ENCODE data around the gene UQCRC2. TPM values are rescaled to one million over a fixed set of nuclear protein-coding genes. Genes with fewer than 3 reads are reported as not detected.
"Not testable (repeated sequence)": the region's sequence is repeated elsewhere in the genome, so short reads cannot be mapped to it uniquely, and the experiment has no call there.

UQCRC2 gene
- total RNA-seq, 1 experiment from 2014 or later = 343 TPM

DNA sequence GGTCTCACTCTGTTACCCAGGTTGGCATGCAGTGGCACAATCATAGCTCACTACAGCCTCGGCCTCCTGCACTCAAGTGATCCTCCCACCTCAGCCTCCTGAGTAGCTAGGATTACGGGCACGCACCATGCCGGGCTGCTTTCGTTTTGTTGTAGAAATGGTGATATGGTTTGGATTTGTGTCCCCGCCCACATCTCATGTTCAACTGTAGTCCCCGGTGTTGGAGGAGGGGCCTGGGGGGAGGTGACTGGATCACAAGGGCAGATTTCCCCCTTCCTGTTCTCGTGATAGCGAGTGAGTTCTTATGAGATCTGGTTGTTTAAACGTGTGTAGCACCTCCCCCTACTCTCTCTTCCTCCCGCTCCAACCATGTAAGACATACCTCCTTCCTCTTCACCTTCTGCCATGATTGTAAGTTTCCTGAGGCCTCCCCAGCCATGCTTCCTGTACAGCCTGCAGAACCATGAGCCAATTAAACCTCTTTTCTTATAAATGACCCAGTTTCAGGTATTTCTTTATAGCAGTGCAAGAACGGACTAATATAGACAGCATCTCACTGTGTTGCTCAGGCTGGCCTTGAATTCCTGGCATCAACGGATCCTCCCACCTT, 41.8 kb downstream of the UQCRC2 start:
- Mint-ChIP-seq H3K9me3 (ENCODE audit: low read depth, unreplicated experiment) (no peaks in the 10 kb centered on the region), H3K27me3 (ENCODE audit: unreplicated experiment) (no peaks in the 10 kb centered on the region), H3K4me1 (ENCODE audit: low read depth, unreplicated experiment) (no peaks in the 10 kb centered on the region), H3K36me3 (ENCODE audit: insufficient read depth, unreplicated experiment) (no peaks in the 10 kb centered on the region), H3K27ac (ENCODE audit: unreplicated experiment) (no peak overlapping the region), H3K4me3 (ENCODE audit: low read depth, unreplicated experiment) (no peak overlapping the region)
- DNase-seq = no peak
- CTCF ChIA-PET = no interaction called here
- BruUV-seq (replicated peaks) = no TSS peak
- TF ChIP-seq, protein P1, sequence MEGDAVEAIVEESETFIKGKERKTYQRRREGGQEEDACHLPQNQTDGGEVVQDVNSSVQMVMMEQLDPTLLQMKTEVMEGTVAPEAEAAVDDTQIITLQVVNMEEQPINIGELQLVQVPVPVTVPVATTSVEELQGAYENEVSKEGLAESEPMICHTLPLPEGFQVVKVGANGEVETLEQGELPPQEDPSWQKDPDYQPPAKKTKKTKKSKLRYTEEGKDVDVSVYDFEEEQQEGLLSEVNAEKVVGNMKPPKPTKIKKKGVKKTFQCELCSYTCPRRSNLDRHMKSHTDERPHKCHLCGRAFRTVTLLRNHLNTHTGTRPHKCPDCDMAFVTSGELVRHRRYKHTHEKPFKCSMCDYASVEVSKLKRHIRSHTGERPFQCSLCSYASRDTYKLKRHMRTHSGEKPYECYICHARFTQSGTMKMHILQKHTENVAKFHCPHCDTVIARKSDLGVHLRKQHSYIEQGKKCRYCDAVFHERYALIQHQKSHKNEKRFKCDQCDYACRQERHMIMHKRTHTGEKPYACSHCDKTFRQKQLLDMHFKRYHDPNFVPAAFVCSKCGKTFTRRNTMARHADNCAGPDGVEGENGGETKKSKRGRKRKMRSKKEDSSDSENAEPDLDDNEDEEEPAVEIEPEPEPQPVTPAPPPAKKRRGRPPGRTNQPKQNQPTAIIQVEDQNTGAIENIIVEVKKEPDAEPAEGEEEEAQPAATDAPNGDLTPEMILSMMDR (IDR thresholded peaks at IDR 0.05; ENCODE audit: unreplicated experiment) = no peak
- intact Hi-C loops (cut with micrococcal nuclease; ENCODE audit: unreplicated experiment) = no loop called here

DNA sequence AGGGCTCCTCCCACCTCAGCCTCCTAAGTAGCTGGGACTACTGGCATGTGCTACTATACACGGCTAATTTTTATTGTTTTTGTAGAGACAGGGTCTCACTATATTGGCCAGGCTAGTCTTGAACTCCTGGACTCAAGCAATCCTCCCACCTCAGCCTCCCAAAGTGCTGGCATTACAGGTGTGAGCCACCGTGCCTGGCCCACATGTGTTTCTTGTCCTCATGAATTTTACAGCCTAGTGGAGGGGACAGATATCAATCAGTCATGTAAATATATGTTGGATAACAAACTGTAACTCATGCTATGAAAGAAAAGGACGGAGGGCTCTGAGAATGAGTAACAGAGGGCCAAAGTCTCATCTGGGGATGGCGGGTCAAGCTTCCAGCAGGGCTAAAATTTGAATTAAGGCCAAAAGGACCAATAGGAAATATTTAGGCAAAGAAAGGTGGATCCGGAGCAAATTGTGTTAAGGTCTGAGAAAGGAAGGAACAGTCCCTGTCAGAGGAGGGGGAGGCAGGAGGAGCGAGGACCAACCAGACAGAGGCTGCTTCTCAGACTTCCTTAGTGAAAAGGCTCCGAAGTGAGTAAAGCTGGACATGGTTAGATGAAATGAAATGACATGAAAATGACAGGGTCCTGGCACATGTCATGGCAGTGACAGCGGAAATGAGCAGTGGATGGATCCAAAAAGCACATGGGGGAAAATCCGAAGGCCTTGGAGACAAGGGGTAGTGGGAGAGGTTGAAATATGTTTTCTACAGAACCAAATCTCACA, 43.9 kb downstream of the UQCRC2 start:
- no TSS peak for BruUV-seq (replicated peaks)
- H3K27me3 Mint-ChIP-seq (ENCODE audit: unreplicated experiment) = no peaks in the 10 kb centered on the region
- H3K36me3 Mint-ChIP-seq (ENCODE audit: insufficient read depth, unreplicated experiment) = no peaks in the 10 kb centered on the region
- TF ChIP-seq, protein P1 (IDR thresholded peaks at IDR 0.05; ENCODE audit: unreplicated experiment) = no peak
- intact Hi-C loops (cut with micrococcal nuclease; ENCODE audit: unreplicated experiment) = no loop called here
- H3K4me1 Mint-ChIP-seq (ENCODE audit: low read depth, unreplicated experiment) = peaks cover 15% of the 10 kb centered on the region
- CTCF ChIA-PET = interaction anchor here (0.5 to 3.8 kb wide), 3 partner anchors 144 to 395 kb away, joined by 3 to 22 read pairs (median 6); no protein-coding TSS in a partner anchor
- no peak for DNase-seq
- no peak overlapping the region for H3K27ac Mint-ChIP-seq (ENCODE audit: unreplicated experiment)
- H3K9me3 Mint-ChIP-seq (ENCODE audit: low read depth, unreplicated experiment) = no peaks in the 10 kb centered on the region
- no peak overlapping the region for H3K4me3 Mint-ChIP-seq (ENCODE audit: low read depth, unreplicated experiment)

DNA sequence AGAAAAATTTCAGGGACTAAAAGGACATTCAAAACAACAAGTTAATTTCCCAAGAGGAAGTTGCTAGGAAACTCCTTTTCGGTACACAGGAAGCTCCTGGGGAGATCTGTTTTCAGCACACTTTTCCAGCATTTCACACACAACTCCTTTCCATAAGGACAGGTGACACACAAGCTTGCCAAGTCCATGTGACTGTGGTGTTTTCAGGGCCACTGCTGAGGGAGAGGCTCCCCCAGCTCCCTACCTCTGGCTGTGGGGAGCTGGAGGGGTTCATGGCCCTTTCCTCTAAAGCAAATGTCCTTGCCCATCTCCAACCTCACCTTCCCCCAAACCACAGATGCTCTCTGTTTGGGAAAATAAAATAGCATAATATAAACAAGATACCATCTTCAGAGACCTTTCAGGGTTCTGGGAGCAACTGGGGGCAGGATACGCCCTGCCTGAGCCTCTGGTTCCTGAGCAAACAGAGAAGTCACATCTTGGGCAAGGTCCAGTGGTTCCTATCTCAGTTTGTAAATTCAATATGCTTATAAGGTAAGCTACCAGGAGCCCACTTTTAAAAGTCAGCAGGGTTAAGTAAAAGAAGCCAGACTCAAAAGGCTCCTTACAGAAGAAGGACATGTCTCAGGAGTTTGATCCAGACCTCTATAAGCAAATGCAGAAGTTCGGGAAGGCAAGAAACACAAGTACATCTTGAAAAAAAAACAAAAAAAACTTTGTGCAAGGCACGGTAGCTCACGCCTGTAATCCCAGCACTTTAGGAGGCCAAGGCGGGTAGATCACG, 44.7 kb downstream of the UQCRC2 start:
- TF ChIP-seq, protein P1 (IDR thresholded peaks at IDR 0.05; ENCODE audit: unreplicated experiment) = no peak
- Mint-ChIP-seq H3K27me3 (ENCODE audit: unreplicated experiment) (no peaks in the 10 kb centered on the region), H3K4me1 (ENCODE audit: low read depth, unreplicated experiment) (peaks cover 15% of the 10 kb centered on the region), H3K27ac (ENCODE audit: unreplicated experiment) (no peak overlapping the region), H3K9me3 (ENCODE audit: low read depth, unreplicated experiment) (no peaks in the 10 kb centered on the region), H3K36me3 (ENCODE audit: insufficient read depth, unreplicated experiment) (no peaks in the 10 kb centered on the region), H3K4me3 (ENCODE audit: low read depth, unreplicated experiment) (no peak overlapping the region)
- intact Hi-C loops (cut with micrococcal nuclease; ENCODE audit: unreplicated experiment) = no loop called here
- no peak for DNase-seq
- BruUV-seq (replicated peaks) = no TSS peak
- CTCF ChIA-PET = interaction anchor here (0.6 to 5.8 kb wide), 6 partner anchors 51 to 191 kb away, joined by 3 to 74 read pairs (median 7); no protein-coding TSS in a partner anchor

DNA sequence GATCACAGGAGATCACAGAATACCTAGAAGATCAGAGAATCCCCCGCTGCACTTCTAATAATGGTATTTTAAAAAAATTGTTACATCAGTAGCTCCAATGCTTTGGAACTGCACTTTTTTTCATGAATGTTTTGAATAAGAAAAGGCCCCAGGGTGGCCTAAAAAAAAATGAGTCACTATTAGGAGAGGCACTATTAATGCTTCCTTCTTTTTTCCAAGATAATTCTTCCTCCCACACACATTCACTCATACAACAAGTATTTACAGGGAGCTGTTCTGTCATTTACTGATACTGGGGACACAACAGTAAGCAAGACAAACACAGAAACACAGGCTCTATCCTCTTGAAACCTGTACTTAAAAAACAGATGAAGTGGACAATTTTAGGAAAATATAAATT, 48.4 kb downstream of the UQCRC2 start:
- Mint-ChIP-seq H3K27me3 (ENCODE audit: unreplicated experiment) (no peaks in the 10 kb centered on the region), H3K36me3 (ENCODE audit: insufficient read depth, unreplicated experiment) (no peaks in the 10 kb centered on the region), H3K4me1 (ENCODE audit: low read depth, unreplicated experiment) (peaks cover 18% of the 10 kb centered on the region), H3K9me3 (ENCODE audit: low read depth, unreplicated experiment) (no peaks in the 10 kb centered on the region), H3K27ac (ENCODE audit: unreplicated experiment) (no peak overlapping the region), H3K4me3 (ENCODE audit: low read depth, unreplicated experiment) (no peak overlapping the region)
- CTCF ChIA-PET = interaction anchor here (1.5 to 5.8 kb wide), 4 partner anchors 25 to 187 kb away, joined by 5 to 74 read pairs (median 11); no protein-coding TSS in a partner anchor
- no peak for DNase-seq
- TF ChIP-seq, protein P1 (IDR thresholded peaks at IDR 0.05; ENCODE audit: unreplicated experiment) = no peak
- no TSS peak for BruUV-seq (replicated peaks)
- intact Hi-C loops (cut with micrococcal nuclease; ENCODE audit: unreplicated experiment) = loop anchor here (1.0 to 2.0 kb wide), 3 partner anchors 76 to 187 kb away; no protein-coding TSS in a partner anchor

DNA sequence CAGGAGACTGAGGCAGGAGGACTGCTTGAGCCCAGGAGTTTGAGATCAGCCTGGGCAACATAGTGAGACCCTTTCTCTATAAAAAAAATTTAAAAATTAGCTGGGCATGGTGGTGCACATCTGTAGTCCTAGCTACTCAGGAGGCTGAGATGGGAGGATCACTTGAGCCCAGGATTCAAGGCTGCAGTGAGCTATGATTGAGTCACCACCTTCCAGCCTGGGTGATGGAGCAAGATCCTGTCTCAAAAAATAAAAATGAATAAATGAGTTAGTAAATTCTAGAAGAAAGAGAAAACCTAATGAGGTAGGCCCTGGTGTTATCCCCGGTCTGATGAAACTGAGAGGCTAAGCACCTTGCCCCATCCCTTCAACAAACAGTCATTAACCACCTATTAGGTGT, 48.9 kb downstream of the UQCRC2 start:
- peaks cover 23% of the 10 kb centered on the region for H3K4me1 Mint-ChIP-seq (ENCODE audit: low read depth, unreplicated experiment)
- CTCF ChIA-PET = interaction anchor here (0.8 to 5.8 kb wide), 5 partner anchors 11 to 187 kb away, joined by 3 to 74 read pairs (median 8); no protein-coding TSS in a partner anchor
- BruUV-seq (replicated peaks); intact Hi-C loops (cut with micrococcal nuclease; ENCODE audit: unreplicated experiment); H3K36me3 Mint-ChIP-seq (ENCODE audit: insufficient read depth, unreplicated experiment); H3K27me3 Mint-ChIP-seq (ENCODE audit: unreplicated experiment); H3K27ac Mint-ChIP-seq (ENCODE audit: unreplicated experiment); DNase-seq; H3K9me3 Mint-ChIP-seq (ENCODE audit: low read depth, unreplicated experiment); H3K4me3 Mint-ChIP-seq (ENCODE audit: low read depth, unreplicated experiment): not testable (repeated sequence)

All from Calu3 (cell line).